ENCODE measurements around the gene VSX1.

VSX1 gene

DNA sequence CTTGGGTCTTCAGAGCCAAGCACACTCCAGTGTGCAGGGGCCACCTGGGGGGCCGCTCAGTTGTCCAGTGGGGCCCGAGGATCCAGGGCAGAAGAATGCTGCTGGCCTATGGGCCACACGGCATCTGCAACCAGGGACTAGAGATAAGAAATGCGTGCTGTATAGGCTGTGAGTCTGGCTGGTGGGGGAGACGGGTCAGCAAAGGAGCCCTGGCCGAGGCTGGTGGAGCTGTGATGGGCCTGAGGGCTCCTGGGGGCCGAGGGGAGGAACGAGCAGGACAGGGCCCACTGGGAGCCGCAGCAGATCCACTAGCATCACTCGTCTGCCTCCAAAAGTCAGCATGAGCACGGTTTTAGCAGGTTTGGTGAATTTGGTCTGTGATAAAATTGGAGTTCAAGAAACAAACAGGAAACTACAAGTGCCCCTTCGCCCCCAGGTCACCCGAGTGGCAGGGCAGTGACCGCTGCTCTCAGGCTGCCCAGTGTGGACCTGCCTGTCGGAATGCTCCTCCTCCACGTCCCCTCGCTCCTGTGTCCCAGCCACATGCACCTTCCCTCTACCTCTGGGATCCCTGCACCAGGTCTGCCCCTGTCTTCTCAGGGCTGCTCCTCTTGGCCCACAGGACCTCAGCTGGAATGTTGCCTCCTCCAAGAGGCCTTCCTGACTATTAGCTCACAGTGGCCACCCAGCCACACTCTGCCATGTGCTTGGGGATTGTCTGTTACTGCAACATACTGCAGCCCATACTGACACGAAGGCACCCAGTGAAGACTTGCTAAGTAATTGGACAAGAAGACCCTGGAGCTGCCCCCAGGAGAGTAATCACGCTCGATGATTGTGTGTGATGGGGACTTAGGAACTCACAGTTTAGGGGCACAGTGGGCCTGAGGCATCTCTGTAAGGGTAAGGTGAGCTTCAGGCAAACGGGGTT, 34.9 kb downstream of the VSX1 start:
- H3K27me3 ChIP-seq (ENCODE audit: control insufficient read depth, insufficient read depth, low read length): no peaks in the 10 kb centered on the region
- H3K4me1 ChIP-seq: no peaks in the 10 kb centered on the region
- H3K9ac ChIP-seq: no peak overlapping the region
- no peak overlapping the region for H3K4me2 ChIP-seq (ENCODE audit: low read length)
- no peaks in the 10 kb centered on the region for H3K36me3 ChIP-seq (ENCODE audit: control insufficient read depth, insufficient read depth, low read length)
- peaks cover 32% of the 10 kb centered on the region for H3K79me2 ChIP-seq
- H3K4me3 ChIP-seq (ENCODE audit: low read depth, low read length): no peak overlapping the region
- no peak overlapping the region for H2AFZ ChIP-seq
- no peaks in the 10 kb centered on the region for H3K9me3 ChIP-seq (ENCODE audit: control insufficient read depth, low read length)
- TF ChIP-seq, protein P1, sequence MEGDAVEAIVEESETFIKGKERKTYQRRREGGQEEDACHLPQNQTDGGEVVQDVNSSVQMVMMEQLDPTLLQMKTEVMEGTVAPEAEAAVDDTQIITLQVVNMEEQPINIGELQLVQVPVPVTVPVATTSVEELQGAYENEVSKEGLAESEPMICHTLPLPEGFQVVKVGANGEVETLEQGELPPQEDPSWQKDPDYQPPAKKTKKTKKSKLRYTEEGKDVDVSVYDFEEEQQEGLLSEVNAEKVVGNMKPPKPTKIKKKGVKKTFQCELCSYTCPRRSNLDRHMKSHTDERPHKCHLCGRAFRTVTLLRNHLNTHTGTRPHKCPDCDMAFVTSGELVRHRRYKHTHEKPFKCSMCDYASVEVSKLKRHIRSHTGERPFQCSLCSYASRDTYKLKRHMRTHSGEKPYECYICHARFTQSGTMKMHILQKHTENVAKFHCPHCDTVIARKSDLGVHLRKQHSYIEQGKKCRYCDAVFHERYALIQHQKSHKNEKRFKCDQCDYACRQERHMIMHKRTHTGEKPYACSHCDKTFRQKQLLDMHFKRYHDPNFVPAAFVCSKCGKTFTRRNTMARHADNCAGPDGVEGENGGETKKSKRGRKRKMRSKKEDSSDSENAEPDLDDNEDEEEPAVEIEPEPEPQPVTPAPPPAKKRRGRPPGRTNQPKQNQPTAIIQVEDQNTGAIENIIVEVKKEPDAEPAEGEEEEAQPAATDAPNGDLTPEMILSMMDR (IDR thresholded peaks at IDR 0.05): no peak
- no peak overlapping the region for H3K27ac ChIP-seq

DNA sequence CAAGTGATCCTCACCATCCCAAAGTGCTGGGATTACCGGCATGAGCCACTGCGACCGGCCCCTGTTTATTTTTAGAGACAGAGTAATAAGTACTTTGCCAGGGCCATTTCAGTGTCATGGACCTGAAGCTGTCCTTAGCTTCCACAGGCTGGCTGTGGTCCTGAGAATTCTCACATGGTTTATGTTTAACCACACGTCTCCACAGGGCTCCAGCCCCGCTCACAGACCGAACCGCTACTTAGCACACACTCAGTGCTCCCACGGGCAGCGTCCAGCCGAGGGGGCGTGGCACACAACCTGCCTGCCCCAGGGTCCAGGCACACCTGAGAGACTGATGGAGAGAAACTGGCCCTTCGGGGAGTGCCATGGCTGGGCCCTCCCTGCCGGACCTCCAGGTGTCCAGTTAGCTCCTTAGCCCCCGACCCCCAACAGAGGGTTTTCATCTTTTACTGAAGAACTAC, 35.7 kb downstream of the VSX1 start:
- no peak overlapping the region for H2AFZ ChIP-seq

DNA sequence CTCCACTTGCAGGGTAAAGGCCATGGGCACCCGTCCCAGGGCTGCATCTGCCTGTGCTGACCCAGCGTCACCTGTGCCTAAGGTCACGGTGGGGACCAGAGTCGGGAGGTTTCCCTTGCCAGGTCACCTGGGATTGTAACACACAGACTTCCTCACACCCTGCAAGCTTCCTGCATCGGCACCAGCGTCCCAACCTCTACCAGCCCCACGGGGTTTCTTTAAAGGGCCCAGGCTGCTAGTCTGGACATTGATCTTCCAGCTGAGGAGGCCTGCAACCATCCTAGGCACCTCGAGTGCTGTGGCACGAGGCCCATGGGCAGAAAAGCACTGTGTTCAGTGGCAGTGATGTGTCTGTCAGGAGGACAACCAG, 36.6 kb downstream of the VSX1 start:
- Histone ChIP-seq H3K27me3 (ENCODE audit: control insufficient read depth, insufficient read depth, low read length) (no peaks in the 10 kb centered on the region), H3K4me3 (ENCODE audit: low read depth, low read length) (no peak overlapping the region), H3K4me1 (peaks cover 3% of the 10 kb centered on the region), H3K79me2 (peaks cover 17% of the 10 kb centered on the region), H3K36me3 (ENCODE audit: control insufficient read depth, insufficient read depth, low read length) (no peaks in the 10 kb centered on the region), H3K9me3 (ENCODE audit: control insufficient read depth, low read length) (no peaks in the 10 kb centered on the region), H3K9ac (no peak overlapping the region), H2AFZ (no peak overlapping the region), H3K4me2 (ENCODE audit: low read length) (no peak overlapping the region), H3K27ac (no peak overlapping the region)
- TF ChIP-seq, protein P1 (IDR thresholded peaks at IDR 0.05): no peak

More for the DNA sequence above, 35.7 kb downstream of the VSX1 start:
- Histone ChIP-seq H3K27ac (no peak overlapping the region), H3K79me2 (peaks cover 24% of the 10 kb centered on the region), H3K4me2 (ENCODE audit: low read length) (no peak overlapping the region), H3K4me1 (no peaks in the 10 kb centered on the region), H3K9ac (no peak overlapping the region), H3K4me3 (ENCODE audit: low read depth, low read length) (no peak overlapping the region), H3K36me3 (ENCODE audit: control insufficient read depth, insufficient read depth, low read length) (no peaks in the 10 kb centered on the region), H3K9me3 (ENCODE audit: control insufficient read depth, low read length) (no peaks in the 10 kb centered on the region), H3K27me3 (ENCODE audit: control insufficient read depth, insufficient read depth, low read length) (no peaks in the 10 kb centered on the region)
- TF ChIP-seq, protein P1 (IDR thresholded peaks at IDR 0.05): no peak

DNA sequence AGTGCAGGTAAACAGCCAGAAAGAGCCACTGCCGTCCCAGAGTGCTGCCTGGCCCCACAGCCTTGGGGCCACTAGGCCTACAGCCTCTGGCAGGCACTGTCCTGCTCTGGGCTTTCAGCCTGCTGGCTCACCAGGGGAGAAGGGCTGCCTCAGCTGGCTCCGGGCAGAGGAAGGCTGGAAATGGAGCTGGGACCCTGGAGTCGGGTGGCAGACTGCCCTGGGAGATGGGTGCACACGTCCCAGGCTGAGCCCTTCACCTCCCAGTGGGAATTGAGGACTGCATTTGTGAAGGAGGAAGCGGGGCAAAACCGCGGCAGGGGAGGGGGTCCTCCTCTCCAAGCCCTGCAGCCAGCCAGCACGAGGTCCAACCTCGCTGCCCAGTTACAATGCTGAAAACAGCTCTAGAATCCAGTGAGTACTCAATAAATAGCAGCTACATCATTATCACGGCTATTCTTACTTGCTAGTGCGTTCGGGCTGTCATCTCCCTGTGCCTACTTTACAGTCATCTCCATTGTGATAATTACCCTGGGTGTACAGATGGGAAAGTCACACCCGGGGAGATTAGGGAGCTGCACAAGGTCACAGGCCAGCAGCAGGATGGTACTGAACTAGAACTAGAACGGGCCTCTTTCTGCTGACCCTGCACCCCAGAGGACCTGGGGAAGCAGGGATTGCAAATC, 37.1 kb downstream of the VSX1 start:
- H3K9me3 ChIP-seq (ENCODE audit: control insufficient read depth, low read length): no peaks in the 10 kb centered on the region
- peaks cover 13% of the 10 kb centered on the region for H3K79me2 ChIP-seq
- no peak overlapping the region for H3K4me3 ChIP-seq (ENCODE audit: low read depth, low read length)
- no peak overlapping the region for H3K9ac ChIP-seq
- H3K36me3 ChIP-seq (ENCODE audit: control insufficient read depth, insufficient read depth, low read length): no peaks in the 10 kb centered on the region
- TF ChIP-seq, protein P1 (IDR thresholded peaks at IDR 0.05): no peak
- H3K27me3 ChIP-seq (ENCODE audit: control insufficient read depth, insufficient read depth, low read length): no peaks in the 10 kb centered on the region
- H2AFZ ChIP-seq: no peak overlapping the region
- peaks cover 8% of the 10 kb centered on the region for H3K4me1 ChIP-seq
- H3K27ac ChIP-seq: no peak overlapping the region
- H3K4me2 ChIP-seq (ENCODE audit: low read length): no peak overlapping the region

Measured in parathyroid adenoma (tissue), 2 donors.